Stomach smooth muscle (tissue), 2 donors: ENCODE results near the gene USP37.
"Not testable (repeated sequence)": the region's sequence is repeated elsewhere in the genome, so short reads cannot be mapped to it uniquely, and the experiment has no call there.

Experiments used
- H3K27ac ChIP-seq: one replicate; pipeline ENCODE4 v1.7.0; 2013; ENCODE audit warnings: mild to moderate bottlenecking, low read length, inconsistent platforms
- H3K27me3 ChIP-seq, 2 donors: one replicate each; pipeline ENCODE4 v1.7.0; 2013; ENCODE audit warnings: low read length in 2 of 2; ENCODE audit not compliant: insufficient read depth in 2 of 2, control insufficient read depth in 1 of 2
- H3K36me3 ChIP-seq, 2 donors: one replicate each; pipeline ENCODE4 v1.7.0; 2013; ENCODE audit warnings: low read length in 2 of 2; ENCODE audit not compliant: control insufficient read depth in 2 of 2, insufficient read depth in 2 of 2
- H3K4me1 ChIP-seq: one replicate; pipeline ENCODE4 v1.7.0; 2013; ENCODE audit warnings: low read length; ENCODE audit not compliant: control insufficient read depth, insufficient read depth
- H3K4me3 ChIP-seq, 2 donors: one replicate each; pipeline ENCODE4 v1.7.0; 2013; ENCODE audit warnings: low read length in 2 of 2
- H3K9ac ChIP-seq, 2 donors: one replicate each; pipeline ENCODE4 v1.7.0; 2013; ENCODE audit warnings: low read length in 2 of 2, mild to moderate bottlenecking in 1 of 2
- H3K9me3 ChIP-seq, 2 donors: one replicate each; pipeline ENCODE4 v1.7.0; 2013; ENCODE audit warnings: low read length in 2 of 2; ENCODE audit not compliant: control insufficient read depth in 2 of 2
- donor health status: healthy.
- donor health status: Pancreatic carcinoma.

USP37 gene

DNA sequence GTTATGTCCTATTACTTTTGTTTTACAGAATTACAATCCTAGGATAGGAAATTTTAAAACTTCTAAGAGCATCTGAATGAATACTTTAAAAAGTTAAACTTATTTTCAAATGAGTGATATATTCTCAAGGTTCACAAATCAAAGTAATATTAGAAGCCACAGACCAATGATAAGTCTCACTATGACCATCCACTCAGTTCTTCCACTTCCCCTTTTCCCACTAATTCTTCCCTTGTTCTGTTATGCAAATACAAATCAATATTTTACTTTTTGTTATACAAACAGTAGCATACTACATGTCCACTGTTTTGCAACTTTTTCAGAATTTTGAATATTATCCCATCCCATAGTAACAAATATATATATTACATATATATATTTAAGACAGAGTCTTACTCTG is 20.2 kb downstream of the USP37 start:
- no peak overlapping the region for H3K9ac ChIP-seq
- H3K27me3 ChIP-seq, result no peaks in the 10 kb centered on the region
- H3K36me3 ChIP-seq, result peaks cover 25 to 54% of the 10 kb centered on the region in 2 donors
- H3K4me3 ChIP-seq, result no peak overlapping the region
- H3K27ac ChIP-seq, result no peak overlapping the region
- H3K9me3 ChIP-seq, result no peaks in the 10 kb centered on the region
- no peaks in the 10 kb centered on the region for H3K4me1 ChIP-seq

- peaks cover 24 to 54% of the 10 kb centered on the region in 2 donors for H3K36me3 ChIP-seq
- H3K4me1 ChIP-seq, result no peaks in the 10 kb centered on the region
- H3K9ac ChIP-seq, result no peak overlapping the region
- no peaks in the 10 kb centered on the region for H3K27me3 ChIP-seq
- no peak overlapping the region for H3K27ac ChIP-seq
- H3K4me3 ChIP-seq, result no peak overlapping the region
- no peaks in the 10 kb centered on the region for H3K9me3 ChIP-seq
These were observed 20.6 kb downstream of the USP37 start for GRCh38 chr2:218547511-218547910.

GRCh38 chr2:218546012-218546411 is 22.1 kb downstream of the USP37 start:
- no peak overlapping the region for H3K27ac ChIP-seq
- no peak overlapping the region for H3K9ac ChIP-seq
- H3K4me3 ChIP-seq, result no peak overlapping the region
- H3K9me3 ChIP-seq, result no peaks in the 10 kb centered on the region
- peaks cover 30 to 55% of the 10 kb centered on the region in 2 donors for H3K36me3 ChIP-seq
- H3K4me1 ChIP-seq, result no peaks in the 10 kb centered on the region
- no peaks in the 10 kb centered on the region for H3K27me3 ChIP-seq

DNA sequence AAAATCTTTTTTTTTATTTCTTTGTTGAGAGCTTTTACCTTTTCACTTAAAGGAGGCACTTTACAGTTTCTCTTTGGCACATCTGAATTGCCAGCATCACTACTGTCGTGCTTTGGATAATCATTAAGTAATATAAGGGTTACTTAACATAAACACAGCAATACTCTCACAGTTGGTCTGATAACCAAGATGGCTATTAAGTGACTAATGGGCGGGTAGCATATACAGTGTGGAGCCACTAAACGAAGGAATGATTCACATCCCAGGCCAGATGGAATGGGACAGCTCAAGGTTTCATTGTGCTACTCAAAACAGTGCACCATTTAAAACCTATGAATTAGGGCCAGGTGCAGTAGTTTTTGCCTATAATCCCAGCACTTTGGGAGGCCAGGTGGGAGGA is 28.1 kb downstream of the USP37 start:
- no peaks in the 10 kb centered on the region for H3K9me3 ChIP-seq
- H3K27me3 ChIP-seq, result no peaks in the 10 kb centered on the region
- H3K4me3 ChIP-seq, result no peak overlapping the region
- peaks cover 36 to 46% of the 10 kb centered on the region in 2 donors for H3K36me3 ChIP-seq
- H3K27ac ChIP-seq, result no peak overlapping the region
- no peak overlapping the region for H3K9ac ChIP-seq
- no peaks in the 10 kb centered on the region for H3K4me1 ChIP-seq

DNA sequence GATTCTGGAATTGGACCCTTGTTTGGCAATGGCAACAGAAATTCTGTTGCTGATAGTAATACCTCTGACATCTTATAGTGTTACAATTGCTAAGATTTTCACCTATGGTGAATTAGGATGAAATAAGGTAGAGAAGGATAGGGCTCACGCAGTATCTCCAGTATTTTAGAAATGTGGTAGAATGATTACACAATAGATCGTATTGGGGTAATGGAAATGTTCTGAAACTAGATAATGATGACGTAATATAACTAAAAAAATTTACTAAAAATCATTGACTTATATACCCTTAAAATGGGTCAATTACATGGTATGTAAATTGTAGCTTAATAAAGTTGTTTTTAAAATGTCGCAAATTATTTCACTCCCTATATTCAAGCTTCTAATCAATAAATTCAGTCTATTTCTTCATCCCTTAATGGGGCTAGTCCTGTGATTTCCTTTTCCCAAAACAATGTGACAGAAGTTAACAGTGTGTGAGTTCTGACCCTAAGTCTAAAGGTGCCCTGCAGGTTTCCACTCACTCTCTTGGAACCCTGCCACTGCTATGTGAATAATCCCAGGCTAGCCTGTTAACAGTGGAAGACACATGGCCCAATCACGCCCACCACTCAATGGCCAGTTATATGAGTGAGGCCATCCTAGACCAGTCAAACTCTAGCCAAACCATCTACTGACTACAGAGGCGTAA is 31.2 kb downstream of the USP37 start:
- peaks cover 22 to 32% of the 10 kb centered on the region in 2 donors for H3K36me3 ChIP-seq

DNA sequence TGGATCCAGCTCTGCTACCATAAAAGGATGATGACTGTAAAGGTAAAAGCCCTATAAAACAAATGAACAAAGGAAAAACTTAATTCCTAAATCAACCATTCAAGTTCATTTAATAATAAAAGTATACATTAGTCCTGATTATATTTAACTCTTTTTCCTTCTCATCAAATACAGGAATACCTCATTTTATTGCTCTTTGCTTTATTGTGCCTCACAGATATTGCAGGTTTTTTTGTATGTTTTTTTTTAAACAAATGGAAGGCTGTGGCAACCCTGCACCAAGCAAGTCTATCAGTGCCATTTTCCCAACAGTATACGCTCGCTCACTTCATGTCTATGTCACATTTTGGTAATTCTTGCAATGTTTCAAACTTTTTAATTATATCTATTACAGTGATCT is 38.2 kb downstream of the USP37 start:
- Histone ChIP-seq H3K27me3 (no peaks in the 10 kb centered on the region), H3K36me3 (peaks cover 24 to 27% of the 10 kb centered on the region in 2 donors), H3K27ac (no peak overlapping the region)

More for the DNA sequence above, 31.2 kb downstream of the USP37 start:
- Histone ChIP-seq H3K27me3 (no peaks in the 10 kb centered on the region), H3K27ac (no peak overlapping the region), H3K9ac (no peak overlapping the region), H3K9me3 (no peaks in the 10 kb centered on the region), H3K4me1 (no peaks in the 10 kb centered on the region), H3K4me3 (no peak overlapping the region)

DNA sequence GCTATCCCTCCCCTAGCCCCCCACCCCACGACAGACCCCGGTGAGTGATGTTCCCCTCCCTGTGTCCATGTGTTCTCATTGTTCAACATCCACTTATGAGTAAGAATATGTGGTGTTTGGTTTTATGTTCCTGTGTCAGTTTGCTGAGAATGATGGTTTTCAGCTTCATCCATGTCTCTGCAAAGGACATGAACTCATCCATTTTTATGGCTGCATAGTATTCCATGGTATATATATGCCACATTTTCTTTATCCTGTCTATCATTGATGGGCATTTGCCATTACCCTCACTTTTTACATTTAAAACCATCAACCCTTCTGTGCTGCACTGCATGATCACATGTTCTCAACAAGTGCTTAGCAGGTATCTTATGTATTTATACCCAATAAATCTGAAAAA is 39.7 kb downstream of the USP37 start:
- H3K27me3 ChIP-seq, H3K4me3 ChIP-seq, H3K9me3 ChIP-seq, H3K4me1 ChIP-seq, H3K9ac ChIP-seq, H3K27ac ChIP-seq: not testable (repeated sequence)
- H3K36me3 ChIP-seq, result peaks cover 24 to 27% of the 10 kb centered on the region in 2 donors

More for the DNA sequence above, 38.2 kb downstream of the USP37 start:
- H3K9ac ChIP-seq, result no peak overlapping the region
- H3K4me3 ChIP-seq, result no peak overlapping the region
- H3K9me3 ChIP-seq, result no peaks in the 10 kb centered on the region
- no peaks in the 10 kb centered on the region for H3K4me1 ChIP-seq

DNA sequence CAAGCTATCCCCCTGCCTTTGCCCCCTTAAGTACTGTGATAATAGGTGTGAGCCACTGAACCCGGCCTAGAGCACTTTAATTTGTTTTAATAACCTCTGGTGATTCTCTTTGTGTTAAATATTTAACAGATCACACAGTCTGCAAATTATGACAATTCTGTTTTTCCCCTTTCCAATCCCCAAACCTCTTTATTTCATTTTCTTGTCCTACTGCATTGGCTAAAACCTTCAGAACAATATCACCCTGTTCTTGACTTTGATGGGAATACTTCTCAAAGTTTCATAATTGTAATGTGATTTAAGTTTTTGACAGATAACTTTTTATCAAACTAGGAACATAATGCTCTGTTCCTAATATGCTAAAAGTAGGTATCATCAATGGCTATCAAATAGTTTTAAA is 44.5 kb downstream of the USP37 start:
- Histone ChIP-seq H3K27me3 (no peaks in the 10 kb centered on the region), H3K4me1 (no peaks in the 10 kb centered on the region), H3K36me3 (peaks cover 0 to 10% of the 10 kb centered on the region in 2 donors), H3K27ac (no peak overlapping the region), H3K9ac (no peak overlapping the region), H3K9me3 (no peaks in the 10 kb centered on the region), H3K4me3 (no peak overlapping the region)

- Histone ChIP-seq H3K27ac (no peak overlapping the region), H3K9ac (no peak overlapping the region), H3K4me3 (no peak overlapping the region), H3K9me3 (no peaks in the 10 kb centered on the region), H3K4me1 (no peaks in the 10 kb centered on the region), H3K36me3 (peaks cover 0 to 4% of the 10 kb centered on the region in 2 donors), H3K27me3 (no peaks in the 10 kb centered on the region)
These were observed 49.3 kb downstream of the USP37 start for GRCh38 chr2:218518876-218519275.

DNA sequence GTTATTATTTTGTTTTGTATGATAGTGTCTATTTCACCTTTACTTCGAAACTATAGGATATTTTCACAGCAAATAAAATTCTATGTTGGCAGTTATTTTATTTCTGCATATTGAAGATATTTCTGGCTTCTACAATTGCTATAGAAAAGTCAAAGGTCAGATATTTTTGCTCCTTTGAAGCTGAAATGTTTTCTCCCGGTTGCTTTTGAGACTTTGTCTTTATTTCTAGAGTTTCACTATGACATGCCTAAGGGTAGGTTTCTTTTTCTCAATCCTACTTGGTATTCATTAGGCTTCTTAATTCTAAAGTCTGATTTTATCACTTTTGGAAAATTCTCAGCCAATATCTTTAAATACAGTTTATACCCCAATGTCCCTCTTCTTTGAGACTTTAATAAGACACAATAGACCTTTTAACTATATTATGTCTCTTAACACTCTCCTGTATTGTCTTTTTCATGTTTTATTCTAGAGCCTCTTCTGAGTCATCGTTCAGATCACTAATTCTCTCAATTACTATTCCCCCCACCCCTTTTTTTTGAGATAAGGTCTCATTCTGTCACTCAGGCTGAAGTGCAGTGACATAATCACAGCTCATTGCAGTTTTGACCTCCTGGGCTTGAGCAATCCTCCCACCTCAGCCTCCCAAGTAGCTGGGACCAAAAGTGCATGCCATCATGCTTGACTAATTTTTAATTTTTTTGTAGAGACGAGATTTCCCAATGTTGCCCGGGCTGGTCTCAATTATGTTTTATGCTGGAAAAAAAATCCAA is 50.5 kb downstream of the USP37 start:
- peaks cover 0 to 4% of the 10 kb centered on the region in 2 donors for H3K36me3 ChIP-seq
- H3K27ac ChIP-seq, result no peak overlapping the region
- H3K9me3 ChIP-seq, result no peaks in the 10 kb centered on the region
- H3K4me1 ChIP-seq, result no peaks in the 10 kb centered on the region
- no peak overlapping the region for H3K4me3 ChIP-seq
- H3K9ac ChIP-seq, result no peak overlapping the region
- no peaks in the 10 kb centered on the region for H3K27me3 ChIP-seq

DNA sequence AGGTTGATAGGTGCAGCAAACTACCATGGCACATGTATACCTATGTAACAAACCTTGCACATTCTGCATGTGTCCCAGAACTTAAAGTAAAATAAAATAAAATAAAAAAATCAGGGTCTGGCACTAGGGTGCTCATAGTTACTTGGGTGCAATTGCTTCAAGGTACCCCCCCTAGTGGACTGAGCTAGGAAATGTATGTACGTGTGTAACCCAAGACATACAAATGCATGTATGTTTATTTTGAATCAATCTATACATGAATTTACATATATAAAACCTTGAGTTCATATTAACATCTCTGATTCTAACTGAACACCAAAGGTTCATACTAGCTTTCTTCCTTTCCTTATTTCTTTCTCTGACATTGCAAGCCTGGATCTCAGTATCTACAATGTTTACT is 51.5 kb downstream of the USP37 start:
- Histone ChIP-seq H3K4me3 (no peak overlapping the region), H3K9me3 (no peaks in the 10 kb centered on the region), H3K27me3 (no peaks in the 10 kb centered on the region), H3K36me3 (peaks cover 0 to 4% of the 10 kb centered on the region in 2 donors), H3K9ac (no peak overlapping the region), H3K27ac (no peak overlapping the region), H3K4me1 (no peaks in the 10 kb centered on the region)
